Trophoblast cell (in vitro differentiated cells and primary cell): Measurements from ENCODE around the gene PLET1.

ENCODE experiments used
- DNase-seq, 2 donors: peaks; one replicate each; pipeline ENCODE4 v3.0.0-alpha.2; 2016
- H2AFZ ChIP-seq: 2 replicates; pipeline ENCODE4 v1.6.1; 2013; ENCODE audit warnings: low read length, moderate library complexity, mild to moderate bottlenecking; ENCODE audit not compliant: insufficient read depth, poor library complexity
- H2AK5ac ChIP-seq: 2 replicates; pipeline ENCODE4 v1.6.1; 2013; ENCODE audit warnings: mild to moderate bottlenecking, low read length
- H2BK120ac ChIP-seq: 2 replicates; pipeline ENCODE4 v1.6.1; 2013; ENCODE audit warnings: low read length, mild to moderate bottlenecking, moderate library complexity; ENCODE audit not compliant: insufficient read depth, poor library complexity
- H2BK12ac ChIP-seq: 2 replicates; pipeline ENCODE4 v1.6.1; 2013; ENCODE audit warnings: mild to moderate bottlenecking, low read length, moderate library complexity
- H2BK5ac ChIP-seq: 2 replicates; pipeline ENCODE4 v1.6.1; 2013; ENCODE audit warnings: low read length, low read depth, moderate library complexity, mild to moderate bottlenecking; ENCODE audit not compliant: poor library complexity
- H3K14ac ChIP-seq: 2 replicates; pipeline ENCODE4 v1.6.1; 2013; ENCODE audit warnings: mild to moderate bottlenecking, low read length
- H3K18ac ChIP-seq: 2 replicates; pipeline ENCODE4 v1.6.1; 2013; ENCODE audit warnings: mild to moderate bottlenecking, low read length
- H3K23ac ChIP-seq: 2 replicates; pipeline ENCODE4 v1.6.1; 2013; ENCODE audit warnings: low read length
- H3K27ac ChIP-seq: 2 replicates; pipeline ENCODE4 v1.5.1; 2013; ENCODE audit warnings: low read depth, mild to moderate bottlenecking, inconsistent platforms, low read length, moderate library complexity
- H3K27me3 ChIP-seq: 2 replicates; pipeline ENCODE4 v1.6.1; 2013; ENCODE audit warnings: inconsistent platforms, mild to moderate bottlenecking, low read length, moderate library complexity; ENCODE audit not compliant: insufficient read depth
- H3K36me3 ChIP-seq, 2 experiments: 1 replicate in 1 of 2; 2 replicates in 1 of 2; pipeline ENCODE4 v1.6.1; 2013; ENCODE audit warnings: low read length in 2 of 2, mild to moderate bottlenecking in 2 of 2, moderate library complexity in 1 of 2; ENCODE audit not compliant: insufficient read depth in 2 of 2, control insufficient read depth in 1 of 2
- H3K4ac ChIP-seq: 2 replicates; pipeline ENCODE4 v1.6.1; 2013; ENCODE audit warnings: low read depth, mild to moderate bottlenecking, low read length, moderate library complexity
- H3K4me1 ChIP-seq, 2 experiments: 1 replicate in 1 of 2; 2 replicates in 1 of 2; pipeline ENCODE4 v1.6.1; 2013; ENCODE audit warnings: low read length in 2 of 2, mild to moderate bottlenecking in 2 of 2, moderate library complexity in 1 of 2; ENCODE audit not compliant: insufficient read depth in 2 of 2, control insufficient read depth in 1 of 2
- H3K4me2 ChIP-seq: 2 replicates; pipeline ENCODE4 v1.6.1; 2013; ENCODE audit warnings: inconsistent platforms, mild to moderate bottlenecking, low read length, moderate library complexity
- H3K4me3 ChIP-seq: 2 replicates; pipeline ENCODE4 v1.5.1; 2013; ENCODE audit warnings: mild to moderate bottlenecking, low read depth, low read length, inconsistent platforms
- H3K79me1 ChIP-seq: one replicate; pipeline ENCODE4 v1.6.1; 2013; ENCODE audit warnings: low read length
- H3K79me2 ChIP-seq: 2 replicates; pipeline ENCODE4 v1.6.1; 2013; ENCODE audit warnings: low read length, mild to moderate bottlenecking; ENCODE audit not compliant: control insufficient read depth, insufficient read depth, poor library complexity
- H3K9ac ChIP-seq: 2 replicates; pipeline ENCODE4 v1.6.1; 2013; ENCODE audit warnings: mild to moderate bottlenecking, low read length
- H3K9me3 ChIP-seq: 2 replicates; pipeline ENCODE4 v1.6.1; 2013; ENCODE audit warnings: low read depth, mild to moderate bottlenecking, control low read depth, inconsistent platforms, low read length; ENCODE audit not compliant: insufficient read depth
- H4K12ac ChIP-seq: 2 replicates; pipeline ENCODE4 v1.6.1; 2013; ENCODE audit warnings: low read depth, mild to moderate bottlenecking, low read length, moderate library complexity
- H4K8ac ChIP-seq: 2 replicates; pipeline ENCODE4 v1.6.1; 2013; ENCODE audit warnings: low read depth, mild to moderate bottlenecking, low read length, moderate library complexity
- H4K91ac ChIP-seq: one replicate; pipeline ENCODE4 v1.6.1; 2013; ENCODE audit warnings: low read depth, mild to moderate bottlenecking, low read length, moderate library complexity
- WGBS: extraction: QIAGEN DNeasy Blood & Tissue Kit; methylation state at CpG from one replicate; pipeline ENCODE4 v1.1.7; 2013; ENCODE audit warnings: missing lambda C conversion rate; ENCODE audit not compliant: insufficient read length, insufficient coverage; ENCODE audit errors: extremely low coverage; 5-methylcytosine and 5-hydroxymethylcytosine counted together

PLET1 gene

GRCh38 chr11:112278803-112279202 is 18.1 kb upstream of the PLET1 start:
- no peak overlapping the region for H2AFZ ChIP-seq
- H3K9ac ChIP-seq, result no peak overlapping the region
- H2BK120ac ChIP-seq, result peak overlapping the region; percentile 95
- peak overlapping the region; percentile 73 for H3K14ac ChIP-seq
- peak overlapping the region; percentile 70 for H3K18ac ChIP-seq
- H2BK5ac ChIP-seq, result peak overlapping the region; percentile 64
- no peaks in the 10 kb centered on the region for H3K27me3 ChIP-seq
- WGBS, result no CpG with 5 or more reads among the region's 3 CpGs
- peaks cover 33% of the 10 kb centered on the region for H3K79me1 ChIP-seq
- peak overlapping the region; percentile 37 for H3K4ac ChIP-seq
- peak overlapping the region; percentile 93 for H4K91ac ChIP-seq
- H3K23ac ChIP-seq, result no peak overlapping the region
- H3K4me3 ChIP-seq, result no peak overlapping the region
- H3K4me1 ChIP-seq, result peaks cover 8 to 21% of the 10 kb centered on the region in 2 experiments
- no peak overlapping the region for H3K4me2 ChIP-seq
- H3K27ac ChIP-seq, result peak overlapping the region; percentile 86
- H4K8ac ChIP-seq, result peak overlapping the region; percentile 67
- peak in 1 of 2 donors; percentile 7 for DNase-seq
- H3K9me3 ChIP-seq, result peaks cover 2% of the 10 kb centered on the region
- no peaks in the 10 kb centered on the region for H3K36me3 ChIP-seq
- no peaks in the 10 kb centered on the region for H3K79me2 ChIP-seq
- H4K12ac ChIP-seq, result no peak overlapping the region
- H2BK12ac ChIP-seq, result peak overlapping the region; percentile 63
- peak overlapping the region; percentile 66 for H2AK5ac ChIP-seq

- Histone ChIP-seq H3K14ac (no peak overlapping the region), H3K27me3 (no peaks in the 10 kb centered on the region), H2BK5ac (no peak overlapping the region), H3K18ac (no peak overlapping the region), H3K4me2 (no peak overlapping the region), H2BK12ac (no peak overlapping the region), H3K79me2 (peaks cover 2% of the 10 kb centered on the region), H2BK120ac (no peak overlapping the region), H3K4me1 (peaks cover 8 to 24% of the 10 kb centered on the region in 2 experiments), H4K12ac (no peak overlapping the region), H3K4ac (no peak overlapping the region), H3K9me3 (peaks cover 4% of the 10 kb centered on the region), H3K36me3 (no peaks in the 10 kb centered on the region), H2AFZ (no peak overlapping the region), H4K8ac (no peak overlapping the region), H3K9ac (no peak overlapping the region), H4K91ac (no peak overlapping the region), H2AK5ac (no peak overlapping the region), H3K4me3 (no peak overlapping the region), H3K27ac (peak overlapping the region; percentile 88), H3K79me1 (peaks cover 36% of the 10 kb centered on the region), H3K23ac (no peak overlapping the region)
- peak; percentile 65 to 88 for DNase-seq
These were observed 17.3 kb upstream of the PLET1 start for GRCh38 chr11:112277941-112278340.

GRCh38 chr11:112277029-112277428 is 16.4 kb upstream of the PLET1 start:
- H3K36me3 ChIP-seq, result no peaks in the 10 kb centered on the region
- H3K9me3 ChIP-seq, result peaks cover 4% of the 10 kb centered on the region
- H3K79me1 ChIP-seq, result peaks cover 39% of the 10 kb centered on the region
- no peak overlapping the region for H4K12ac ChIP-seq
- no peak overlapping the region for H3K4me2 ChIP-seq
- no CpG with 5 or more reads among the region's 1 CpG for WGBS
- H3K9ac ChIP-seq, result no peak overlapping the region
- H3K27me3 ChIP-seq, result no peaks in the 10 kb centered on the region
- peaks cover 2% of the 10 kb centered on the region for H3K79me2 ChIP-seq
- no peak overlapping the region for H4K8ac ChIP-seq
- no peak overlapping the region for H3K18ac ChIP-seq
- peaks cover 8 to 26% of the 10 kb centered on the region in 2 experiments for H3K4me1 ChIP-seq
- no peak overlapping the region for H3K4me3 ChIP-seq
- H2BK5ac ChIP-seq, result peak overlapping the region; percentile 68
- peak overlapping the region; percentile 70 for H2BK120ac ChIP-seq
- no peak for DNase-seq
- peak overlapping the region; percentile 44 for H3K4ac ChIP-seq
- no peak overlapping the region for H3K23ac ChIP-seq
- peak overlapping the region; percentile 50 for H3K14ac ChIP-seq
- peak overlapping the region; percentile 75 for H2BK12ac ChIP-seq
- peak overlapping the region; percentile 77 for H4K91ac ChIP-seq
- H3K27ac ChIP-seq, result peak overlapping the region; percentile 64
- H2AK5ac ChIP-seq, result no peak overlapping the region
- H2AFZ ChIP-seq, result no peak overlapping the region

- Histone ChIP-seq H3K18ac (no peak overlapping the region), H3K4me1 (peaks cover 10 to 29% of the 10 kb centered on the region in 2 experiments), H4K8ac (peak overlapping the region; percentile 30), H2BK5ac (peak overlapping the region; percentile 27), H2AFZ (no peak overlapping the region), H2BK120ac (peak overlapping the region; percentile 74), H3K14ac (peak overlapping the region; percentile 5), H3K27ac (no peak overlapping the region), H2AK5ac (peak overlapping the region; percentile 39), H3K23ac (no peak overlapping the region), H4K91ac (peak overlapping the region; percentile 94), H3K9ac (no peak overlapping the region), H3K79me2 (peaks cover 2% of the 10 kb centered on the region), H3K36me3 (no peaks in the 10 kb centered on the region), H3K27me3 (no peaks in the 10 kb centered on the region), H4K12ac (no peak overlapping the region), H2BK12ac (peak overlapping the region; percentile 88), H3K4me3 (no peak overlapping the region), H3K79me1 (peaks cover 41% of the 10 kb centered on the region), H3K9me3 (peaks cover 2% of the 10 kb centered on the region), H3K4me2 (no peak overlapping the region), H3K4ac (no peak overlapping the region)
- no peak for DNase-seq
- 100% methylated on average over 2 of the region's 7 CpGs for WGBS
These were observed 13.5 kb upstream of the PLET1 start for GRCh38 chr11:112274007-112274783.
